Head of caudate nucleus (tissue), 42 donors: ENCODE results near the gene KCNMA1.

Experiments used
- DNase-seq, 42 donors: peaks; one replicate each; pipeline versions ENCODE4 v3.0.0 to v3.0.0-alpha.2; 2020 to 2021; ENCODE audit warnings: mixed read lengths in 7 of 42
- intact Hi-C: fragments of 100-400 bp; cut with DNase I; formaldehyde crosslinking; loops from one replicate; pipeline ENCODE4 v1.15.0; 2022

KCNMA1 gene

DNA sequence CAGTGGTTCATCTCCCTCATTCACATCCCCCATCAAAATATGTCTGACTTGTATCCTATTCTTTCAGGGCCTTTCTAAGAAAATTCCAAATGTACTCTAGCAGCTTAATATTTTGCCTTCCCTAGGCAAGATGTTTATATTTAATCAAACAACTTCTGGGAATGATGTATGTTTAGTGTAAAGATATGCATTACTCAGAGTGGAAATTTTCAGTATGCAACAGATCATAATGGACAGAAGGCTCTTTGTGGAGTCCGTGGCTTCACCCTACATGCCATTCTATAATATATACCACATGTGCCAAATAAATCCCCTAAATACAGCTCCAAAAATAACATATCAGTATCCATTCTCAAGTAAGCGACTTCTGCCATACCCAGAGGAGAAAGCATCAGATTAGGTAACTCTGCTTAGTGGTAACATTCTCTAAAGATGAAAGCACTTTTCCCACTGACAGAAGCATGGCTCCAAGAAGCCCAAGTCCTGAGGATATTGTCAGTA lies 316.6 kb downstream of the KCNMA1 start:
- intact Hi-C loops: no loop called here

DNA sequence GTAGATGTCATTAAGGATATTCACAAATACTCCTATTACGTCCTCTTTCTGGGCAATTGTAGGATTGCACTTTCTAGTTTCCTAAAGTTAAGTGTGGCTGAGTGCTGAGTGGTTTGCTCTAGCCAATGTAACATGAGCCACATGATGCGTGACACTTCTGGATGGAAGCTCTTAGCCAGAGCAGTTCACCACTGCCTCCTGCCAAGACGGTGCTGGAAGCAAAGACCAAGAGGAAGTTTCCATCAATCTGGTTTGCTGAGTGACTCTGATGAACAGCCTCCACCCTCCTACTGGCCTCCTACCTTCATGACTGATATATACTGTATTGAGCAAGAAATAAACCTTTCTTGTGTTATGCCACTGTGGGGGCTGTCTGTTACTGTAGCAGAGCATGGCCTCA lies 318.1 kb downstream of the KCNMA1 start:
- intact Hi-C loops: no loop called here
- no peak for DNase-seq

More for the DNA sequence above, 316.6 kb downstream of the KCNMA1 start:
- no peak for DNase-seq

DNA sequence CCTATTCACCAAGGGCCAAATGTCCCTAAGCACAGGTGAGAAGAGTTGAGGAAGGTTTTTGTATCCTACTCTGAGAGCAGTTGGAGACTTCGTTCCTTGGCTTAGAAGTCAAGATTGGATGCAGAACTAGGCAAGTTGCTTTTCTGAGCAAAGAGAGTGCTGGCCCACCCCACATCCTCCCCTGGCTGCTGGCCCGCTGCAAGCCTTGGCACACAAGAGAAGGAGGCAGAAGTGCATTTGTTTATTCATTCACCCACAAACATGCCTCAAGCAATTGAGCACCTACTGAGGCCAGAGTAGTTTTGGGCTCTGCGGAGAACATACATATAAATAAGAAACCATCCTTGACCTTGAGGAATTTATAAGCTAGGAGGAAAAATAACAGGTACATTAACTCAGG lies 318.9 kb downstream of the KCNMA1 start:
- DNase-seq: peak in 19 of 42 donors; percentile 6 to 43 (median 21)
- intact Hi-C loops: no loop called here

DNA sequence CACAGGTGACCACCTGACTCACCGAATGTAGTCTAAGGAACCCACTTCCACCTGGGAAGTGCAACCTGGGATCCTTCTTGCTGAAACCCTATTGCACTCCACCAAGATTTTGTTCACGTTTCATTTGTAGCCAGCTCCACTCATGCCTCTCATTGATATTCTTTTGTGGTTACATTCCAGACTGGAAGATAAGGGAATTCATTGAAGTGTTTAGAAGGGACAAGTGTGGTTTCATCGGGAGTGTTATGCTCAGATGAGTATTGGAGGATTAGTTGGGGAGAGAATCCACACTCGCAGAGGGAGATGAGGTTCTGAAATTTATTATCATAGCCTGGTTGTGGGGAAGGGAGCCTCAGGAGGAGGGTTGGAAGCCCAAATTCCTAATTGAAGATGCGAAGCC lies 320.4 kb downstream of the KCNMA1 start:
- no peak for DNase-seq
- intact Hi-C loops: no loop called here

DNA sequence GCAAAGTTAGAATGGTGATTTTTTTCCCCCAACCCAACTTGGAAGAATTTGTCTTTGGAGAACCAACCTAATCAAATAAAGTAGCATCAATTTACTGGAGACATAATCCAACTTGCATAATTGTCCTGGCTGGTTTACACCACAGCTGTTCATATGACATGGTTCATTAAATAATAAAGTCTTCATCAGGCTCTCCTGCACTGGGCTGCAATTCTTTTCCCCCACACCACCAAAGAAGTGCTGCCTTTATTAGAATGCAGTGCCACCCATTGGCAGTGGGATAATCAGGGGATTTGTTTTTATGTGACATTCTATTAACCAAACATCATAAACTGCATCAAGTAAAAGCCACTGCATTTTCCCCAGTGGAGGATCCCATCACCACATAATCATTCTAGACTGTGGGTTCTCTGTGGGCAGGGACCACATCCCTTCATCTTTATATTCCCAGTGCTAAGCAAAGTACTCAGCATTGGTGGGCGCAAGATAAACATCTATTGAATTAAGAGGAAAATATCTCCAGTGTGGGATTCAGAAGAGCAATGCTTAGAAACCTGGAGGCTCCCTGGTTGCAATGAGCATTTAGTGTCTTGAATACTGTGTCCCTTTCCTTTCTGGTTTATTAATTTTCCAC lies 322.0 kb downstream of the KCNMA1 start:
- intact Hi-C loops: no loop called here
- no peak for DNase-seq

DNA sequence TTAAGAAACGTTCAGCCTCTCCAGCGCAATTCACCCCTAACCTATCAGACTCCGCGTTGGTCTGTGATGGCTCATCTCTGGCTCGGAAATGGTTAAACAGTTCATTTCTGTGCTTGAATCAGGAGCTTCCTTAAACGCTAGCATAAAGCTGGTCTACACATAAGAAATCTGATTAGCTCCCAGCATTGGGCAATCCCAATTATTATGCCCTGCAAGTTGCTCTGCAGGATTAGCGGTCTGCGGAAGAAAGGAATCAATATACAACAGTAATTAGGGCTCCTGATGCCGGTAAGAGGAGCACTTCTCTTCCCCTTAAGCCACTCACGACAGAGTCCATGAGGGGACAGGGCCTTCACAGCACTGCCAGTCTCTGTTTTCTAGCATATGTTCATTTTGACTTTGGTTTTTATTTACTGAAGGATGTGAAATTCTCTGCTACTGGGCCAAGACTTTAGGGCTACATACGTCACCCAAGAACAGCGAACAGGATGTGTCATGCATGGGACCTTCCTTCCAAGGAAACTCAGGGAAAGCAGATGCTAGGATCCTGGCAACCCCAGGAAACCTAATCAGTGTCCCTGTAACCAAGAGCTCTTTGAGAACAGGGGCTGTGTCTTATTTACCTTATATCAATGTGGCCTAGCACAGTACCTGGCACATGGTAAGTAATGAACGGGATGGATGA lies 324.4 kb downstream of the KCNMA1 start:
- intact Hi-C loops: no loop called here
- no peak for DNase-seq

DNA sequence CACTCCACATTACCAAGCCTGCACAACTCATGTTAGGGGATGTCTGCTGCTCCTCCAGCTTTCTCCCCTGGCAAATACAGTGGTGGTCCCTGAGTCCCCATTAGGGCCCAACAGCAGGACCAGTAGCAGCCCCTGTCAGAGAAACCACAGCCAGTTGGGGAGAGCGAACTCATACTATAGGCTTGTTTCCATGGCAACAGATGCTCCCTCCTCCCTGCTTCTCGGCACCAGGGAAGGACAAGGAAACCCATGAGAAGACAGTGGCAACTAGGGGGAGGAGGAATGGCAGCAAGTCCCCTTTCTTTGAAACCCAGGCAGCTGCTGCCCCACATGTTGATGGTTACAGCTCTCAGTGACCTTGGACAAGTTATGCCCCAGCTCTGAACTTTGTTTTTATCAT lies 326.4 kb downstream of the KCNMA1 start:
- peak in 18 of 42 donors; percentile 5 to 68 (median 25) for DNase-seq
- intact Hi-C loops: no loop called here

DNA sequence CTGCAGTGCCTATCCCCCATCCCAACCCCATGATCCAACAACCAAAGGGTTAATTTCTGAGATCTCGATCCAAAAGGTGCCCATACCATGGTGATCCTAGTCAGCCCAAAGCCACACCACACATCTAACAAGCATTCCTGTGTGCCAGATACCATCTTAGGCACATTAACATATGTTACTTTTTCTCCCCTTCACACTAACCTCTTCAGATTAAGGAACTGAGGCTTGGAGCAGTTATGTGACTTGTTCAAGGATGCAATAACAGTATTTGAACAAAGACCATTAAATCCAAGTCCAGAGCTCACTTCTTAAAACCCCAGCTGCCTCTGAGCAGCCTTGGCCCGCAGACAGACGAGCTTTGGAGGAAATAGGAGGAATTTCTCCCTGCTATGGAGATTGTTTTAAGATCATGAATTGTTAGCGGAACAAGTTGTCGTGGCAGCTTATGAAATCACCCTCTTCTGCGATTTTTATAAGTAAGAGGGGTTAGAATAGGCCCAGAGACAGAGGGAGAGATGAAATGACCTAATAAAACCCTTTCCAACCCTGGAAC lies 327.2 kb downstream of the KCNMA1 start:
- intact Hi-C loops: no loop called here
- no peak for DNase-seq

DNA sequence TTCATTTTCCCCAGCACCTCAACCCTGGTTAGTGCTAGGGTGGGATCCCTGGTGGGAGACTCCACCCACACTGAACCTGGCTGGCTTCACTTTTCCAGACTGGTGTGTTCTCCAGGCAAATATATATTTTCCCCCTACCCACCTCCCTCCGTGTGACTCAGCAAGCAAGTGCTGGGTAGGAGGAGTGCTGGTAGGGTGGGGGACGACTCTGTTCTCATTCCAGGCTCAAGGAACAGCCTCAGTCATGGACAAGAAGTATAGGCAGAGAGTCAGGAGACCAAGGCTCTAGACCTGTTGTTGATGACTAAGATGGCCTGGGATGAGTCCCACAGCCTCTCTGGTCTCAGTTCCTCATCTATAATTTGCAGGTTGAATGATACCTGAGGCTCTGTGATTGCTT lies 328.1 kb downstream of the KCNMA1 start:
- peak in 30 of 42 donors; percentile 14 to 74 (median 34) for DNase-seq
- intact Hi-C loops: no loop called here

DNA sequence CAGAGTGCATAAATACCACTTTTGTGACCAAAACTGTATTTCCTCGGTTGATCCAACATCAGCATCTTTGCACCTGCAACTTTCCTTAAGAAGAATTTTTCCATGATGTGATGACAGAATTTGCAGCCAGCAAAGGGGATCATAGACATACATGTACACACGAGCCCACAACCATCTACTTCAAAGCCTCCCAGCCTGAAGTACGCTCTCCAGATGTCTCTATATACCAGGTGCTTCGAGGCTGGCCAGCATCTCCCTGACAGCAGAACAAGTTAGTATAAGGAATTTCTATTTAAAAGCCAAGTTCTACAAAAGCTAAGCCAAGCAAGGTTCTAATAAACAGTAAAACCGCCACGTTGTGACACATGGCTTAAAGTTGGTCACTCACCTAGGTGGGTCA lies 328.5 kb downstream of the KCNMA1 start:
- intact Hi-C loops: no loop called here
- DNase-seq: no peak

DNA sequence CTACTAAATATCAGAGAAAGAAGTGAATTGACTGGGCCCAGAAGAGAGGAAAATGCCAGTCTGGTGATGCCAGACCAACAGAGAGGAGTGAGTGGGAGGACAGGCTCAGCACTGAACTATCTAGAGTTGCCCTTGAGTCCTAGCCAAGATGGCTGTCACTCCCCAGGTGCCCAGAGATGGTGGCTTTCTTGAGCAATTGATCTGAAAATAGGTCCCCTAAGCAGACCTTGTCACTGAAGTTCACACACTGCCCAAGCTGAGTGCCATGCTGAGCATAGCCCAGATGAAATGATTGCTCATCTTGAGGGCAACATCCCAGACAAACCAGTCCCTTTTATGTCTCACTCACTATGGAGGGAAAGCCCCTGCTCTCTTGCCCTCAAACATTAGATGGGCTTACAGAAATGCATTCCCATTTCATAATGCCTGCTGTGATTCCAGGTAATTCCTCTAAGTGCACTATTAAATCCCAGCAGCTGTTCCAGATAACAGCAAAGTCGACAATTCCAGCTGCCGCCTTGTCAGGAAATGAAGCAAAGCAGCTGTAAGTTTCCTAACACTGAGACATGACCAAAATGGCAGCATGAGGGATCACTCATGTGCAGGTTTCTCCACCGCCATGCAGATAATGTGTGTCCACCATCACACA lies 329.4 kb downstream of the KCNMA1 start:
- DNase-seq: no peak
- intact Hi-C loops: no loop called here

DNA sequence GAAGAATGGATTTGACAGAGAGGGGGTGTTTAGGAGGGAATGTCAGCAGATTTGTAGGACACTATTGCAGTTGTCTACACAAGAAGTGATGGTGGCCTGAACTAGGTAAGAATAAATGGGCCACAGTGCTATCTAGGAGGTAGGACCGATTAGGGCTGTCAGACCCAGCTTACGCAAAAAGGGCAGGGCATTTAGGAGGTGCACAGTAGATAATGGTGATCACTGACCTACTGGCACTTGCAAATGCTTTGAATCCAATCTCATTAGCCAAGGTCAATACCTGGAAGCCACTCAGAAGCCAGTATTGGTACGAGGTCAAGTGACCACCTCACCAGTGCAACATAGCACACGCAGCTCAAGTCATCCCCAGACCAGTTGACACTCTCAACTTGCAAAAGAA lies 330.9 kb downstream of the KCNMA1 start:
- intact Hi-C loops: no loop called here
- DNase-seq: no peak

DNA sequence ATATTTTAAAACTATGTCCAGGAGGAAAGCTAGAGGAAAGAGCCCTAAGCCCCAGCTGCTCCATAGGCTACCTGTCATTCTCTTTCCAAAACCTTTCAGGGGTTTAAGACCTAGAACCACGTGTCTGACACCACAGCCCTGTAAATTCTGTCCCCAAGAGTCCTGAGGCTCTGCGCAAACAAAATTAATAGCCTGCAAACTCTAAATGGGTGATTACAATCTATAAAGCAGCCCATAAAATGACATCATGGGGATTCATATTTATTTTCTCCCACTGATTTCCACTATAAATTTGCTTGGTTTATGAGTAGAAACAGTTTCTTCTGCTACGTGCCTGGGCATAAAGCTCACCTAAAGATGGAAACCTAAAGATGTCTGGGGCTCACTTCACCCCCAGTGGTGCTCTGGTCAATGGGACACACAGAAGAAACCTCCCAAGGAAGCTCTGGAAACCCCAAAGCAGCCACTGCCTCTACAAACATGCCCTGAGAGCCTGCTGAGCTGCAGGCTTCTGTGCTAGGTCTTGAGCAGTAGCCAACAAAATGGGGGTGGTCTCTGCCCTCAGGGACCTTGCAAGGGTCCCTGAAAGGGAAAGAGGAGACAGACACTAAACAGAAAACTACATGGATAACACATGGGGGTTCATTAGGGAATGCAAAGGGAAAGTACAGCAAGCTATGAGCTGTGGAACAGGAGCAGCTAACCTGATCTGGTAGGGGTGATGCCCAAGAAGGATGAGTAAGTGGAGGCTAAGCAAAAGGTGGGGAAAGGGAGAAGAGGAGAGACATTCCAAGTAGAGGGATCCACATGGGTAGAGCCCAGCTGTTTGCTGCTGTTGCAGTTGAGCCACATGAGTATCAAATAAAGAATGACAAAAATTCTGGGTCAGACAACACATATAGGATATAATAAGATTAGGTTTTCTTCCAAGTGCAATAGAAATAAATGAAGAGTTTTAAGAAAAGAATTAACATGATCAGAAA lies 331.7 kb downstream of the KCNMA1 start:
- intact Hi-C loops: no loop called here

DNA sequence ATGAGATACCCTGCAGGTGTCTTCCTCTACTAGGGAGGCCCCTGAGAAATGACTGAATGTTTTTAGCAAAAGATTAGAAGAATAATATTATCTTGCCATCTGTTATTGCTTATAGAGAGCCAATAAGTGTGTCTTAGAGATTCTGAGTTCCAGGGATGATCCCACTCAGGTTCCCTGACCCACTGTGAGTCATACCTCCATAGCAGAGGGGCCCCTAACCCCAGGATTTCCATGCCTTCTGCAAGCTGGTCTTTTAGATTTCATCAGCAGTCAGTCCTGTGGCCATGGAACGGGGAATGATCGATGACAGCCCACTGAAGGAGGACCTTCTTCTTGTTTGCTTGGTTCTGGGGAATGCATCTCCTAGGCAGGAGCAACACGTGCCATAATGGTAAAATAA lies 333.4 kb downstream of the KCNMA1 start:
- DNase-seq: no peak
- intact Hi-C loops: no loop called here

More for the DNA sequence above, 331.7 kb downstream of the KCNMA1 start:
- DNase-seq: no peak

DNA sequence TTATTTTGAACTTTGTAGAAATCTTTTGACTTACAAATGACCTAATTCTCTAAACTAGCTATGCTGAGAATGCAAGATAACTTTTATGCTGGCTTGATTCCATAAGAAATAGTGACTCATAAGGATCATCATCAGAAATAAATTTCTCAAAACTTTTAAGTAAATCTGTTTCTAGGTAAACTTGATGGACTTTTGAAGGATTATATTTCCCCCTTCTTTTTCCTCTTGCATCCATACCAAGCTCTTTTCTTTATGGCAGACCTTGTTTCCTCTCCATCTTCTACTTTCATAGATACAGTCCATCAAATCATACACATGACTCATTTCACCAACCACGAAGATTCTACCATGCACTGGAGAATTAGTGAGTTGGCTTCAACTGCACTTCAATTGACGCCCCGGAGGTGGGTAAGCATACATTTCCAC lies 336.3 kb downstream of the KCNMA1 start:
- DNase-seq: no peak
- intact Hi-C loops: no loop called here

DNA sequence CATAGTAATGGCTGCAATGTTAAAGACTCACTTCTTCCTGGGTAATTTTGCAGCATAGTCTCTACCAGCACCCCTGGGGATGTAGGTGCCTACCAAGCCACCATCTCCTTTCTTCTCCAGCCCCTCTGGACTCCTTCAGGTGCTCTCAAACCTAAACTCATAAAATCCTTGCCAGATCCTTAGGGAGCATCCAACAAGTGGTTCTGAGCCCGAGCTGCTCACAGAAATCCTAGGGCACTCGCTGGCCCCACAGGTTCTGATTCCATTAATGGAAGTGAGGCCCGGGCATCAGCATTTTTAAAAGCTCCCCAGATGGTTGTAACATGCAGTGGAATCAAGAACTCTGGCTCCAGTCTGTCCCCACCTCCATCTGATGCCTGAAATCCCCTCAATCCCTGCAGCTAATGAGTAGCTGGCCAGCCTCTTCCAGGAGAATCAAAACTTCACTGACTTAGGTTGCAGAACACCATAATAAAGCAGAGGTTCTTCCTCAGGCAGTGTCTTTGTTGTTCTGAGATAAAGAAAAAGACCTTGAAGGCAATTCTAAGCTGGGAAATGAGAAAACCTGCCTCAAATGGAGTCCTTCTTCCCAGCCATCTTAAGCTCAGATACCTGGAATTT lies 336.8 kb downstream of the KCNMA1 start:
- intact Hi-C loops: no loop called here

DNA sequence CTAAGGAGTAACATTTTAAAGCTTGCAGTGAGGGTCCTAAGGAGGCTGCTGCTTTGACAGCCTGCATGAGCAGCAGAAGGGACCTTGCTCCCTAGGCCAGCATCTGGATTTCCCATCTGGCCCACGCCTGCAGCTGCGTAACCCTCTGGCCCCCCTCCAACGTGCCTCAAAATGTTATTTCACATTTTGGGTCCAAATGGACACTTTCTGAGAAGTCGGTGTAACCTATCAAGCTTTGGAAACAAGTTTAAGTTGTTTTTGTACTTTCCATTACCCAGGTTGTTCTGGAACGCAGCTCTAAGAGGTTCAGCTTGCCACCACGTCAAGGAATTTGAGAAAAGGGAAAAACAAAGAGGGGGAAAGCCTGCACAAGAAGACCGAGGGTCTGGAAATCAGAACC lies 338.3 kb downstream of the KCNMA1 start:
- intact Hi-C loops: no loop called here
- DNase-seq: no peak

More for the DNA sequence above, 336.8 kb downstream of the KCNMA1 start:
- DNase-seq: no peak

DNA sequence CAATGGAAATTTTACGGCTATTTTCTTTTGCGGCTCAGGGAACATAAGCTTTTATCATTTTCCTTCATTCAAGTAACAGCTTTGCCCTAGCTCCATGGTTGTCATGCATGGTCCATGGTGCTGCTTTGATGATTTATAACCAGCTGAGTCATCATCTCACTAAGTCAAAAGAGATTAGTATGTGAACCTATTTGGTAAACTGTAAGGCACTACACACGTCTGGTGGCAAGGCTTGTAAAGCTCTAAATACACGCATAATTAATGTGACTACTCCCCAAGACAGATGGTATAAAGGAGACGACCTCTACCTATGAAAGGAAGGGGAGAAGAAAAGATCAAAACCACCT lies 340.2 kb downstream of the KCNMA1 start:
- no peak for DNase-seq
- intact Hi-C loops: no loop called here
